GM13976 (cell line): ENCODE data around the gene TRIM31.

Experiments used
- DNase-seq: peaks from one replicate; pipeline ENCODE4 v3.0.0; 2012; ENCODE audit warnings: low spot score
- CTCF ChIP-seq: IDR thresholded peaks from 2 replicates; pipeline ENCODE4 v1.5.1; 2012; ENCODE audit warnings: borderline replicate concordance, mild to moderate bottlenecking; ENCODE audit not compliant: insufficient read depth; ENCODE audit errors: extremely low read depth, missing control alignments, control extremely low read depth
- in situ Hi-C: fragments of 300-500 bp; cut with MboI; formaldehyde crosslinking; loops from one replicate; pipeline ENCODE4 v1.12.0; 2022; ENCODE audit warnings: low sequenced_read_pairs, mixed read lengths, inconsistent platforms; ENCODE audit not compliant: unreplicated experiment

The TRIM31 gene

GRCh38 chr6:30096829-30097228, 16.1 kb downstream of the TRIM31 start:
- in situ Hi-C loops = no loop called here
- TF ChIP-seq CTCF = no peak

GRCh38 chr6:30093951-30094661, 18.8 kb downstream of the TRIM31 start:
- no peak for TF ChIP-seq CTCF
- DNase-seq = no peak
- in situ Hi-C loops = no loop called here

More at GRCh38 chr6:30096829-30097228, 16.1 kb downstream of the TRIM31 start:
- DNase-seq = no peak

- in situ Hi-C loops = no loop called here
- no peak for DNase-seq
- TF ChIP-seq CTCF = no peak
These were observed 19.9 kb downstream of the TRIM31 start for GRCh38 chr6:30092852-30093543.

- in situ Hi-C loops = no loop called here
- DNase-seq = no peak
- no peak for TF ChIP-seq CTCF
These were observed 21.1 kb downstream of the TRIM31 start for GRCh38 chr6:30091577-30092381.

- in situ Hi-C loops = no loop called here
- TF ChIP-seq CTCF = no peak
- DNase-seq = no peak
These were observed 25.0 kb downstream of the TRIM31 start for GRCh38 chr6:30087876-30088275.

- no peak for DNase-seq
- in situ Hi-C loops = no loop called here
- TF ChIP-seq CTCF = no peak
These were observed 35.7 kb downstream of the TRIM31 start for GRCh38 chr6:30077218-30077617.
